CD4-positive, alpha-beta T cell (primary cell): ENCODE measurements around the gene ADGRF4. TPM values are rescaled to one million over a fixed set of nuclear protein-coding genes. Genes with fewer than 3 reads are reported as not detected.

ENCODE experiments used
- ATAC-seq: fragments of 200-7000 bp; cut with Tn5 transposase; one replicate; pipeline ENCODE4 v1.10.0; 2022; ENCODE audit warnings: mild to moderate bottlenecking; ENCODE audit not compliant: poor library complexity
- CTCF ChIA-PET: fragments of 350-600 bp; sonication (Branson Sonifier 250); formaldehyde crosslinking; loops from one replicate; lab custom pipeline; 2021; ENCODE audit warnings: antibody characterized with exemption, inconsistent platforms; lab: Charles Lee
- POLR2A ChIA-PET: fragments of 350-600 bp; sonication (Branson Sonifier 250); formaldehyde crosslinking; loops from one replicate; lab custom pipeline; 2021; ENCODE audit warnings: antibody characterized with exemption, inconsistent platforms; lab: Charles Lee
- DNase-seq, 14 experiments: peaks; one replicate each; pipeline ENCODE4 v3.0.0-alpha.2; 2013 to 2020; ENCODE audit warnings: mixed read lengths in 2 of 14
- H3K27ac ChIP-seq, 2 donors: one replicate each; pipeline versions ENCODE4 v1.5.1 to v1.7.0; 2013; ENCODE audit warnings: low read length in 2 of 2, low read depth in 1 of 2, mild to moderate bottlenecking in 1 of 2
- H3K27me3 ChIP-seq, 2 experiments: 1 replicate in 1 of 2; 2 replicates in 1 of 2; pipeline versions ENCODE4 v1.6.1 to v1.7.0; 2013; ENCODE audit warnings: low read length in 2 of 2, control low read depth in 1 of 2, mild to moderate bottlenecking in 1 of 2, moderate library complexity in 1 of 2; ENCODE audit not compliant: insufficient read depth in 2 of 2, control insufficient read depth in 1 of 2
- H3K36me3 ChIP-seq: one replicate; pipeline ENCODE4 v1.6.1; 2013; ENCODE audit warnings: low read length, control low read depth; ENCODE audit not compliant: insufficient read depth
- H3K4me1 ChIP-seq: one replicate; pipeline ENCODE4 v1.6.1; 2013; ENCODE audit warnings: low read length, control low read depth; ENCODE audit not compliant: insufficient read depth
- H3K4me3 ChIP-seq: one replicate; pipeline ENCODE4 v1.5.1; 2013; ENCODE audit warnings: mild to moderate bottlenecking, low read length, moderate library complexity
- H3K9me3 ChIP-seq, 2 experiments: 1 replicate in 1 of 2; 2 replicates in 1 of 2; pipeline versions ENCODE4 v1.6.1 to v1.7.0; 2013; ENCODE audit warnings: low read length in 2 of 2, mild to moderate bottlenecking in 2 of 2, control low read depth in 1 of 2, moderate library complexity in 1 of 2; ENCODE audit not compliant: control insufficient read depth in 1 of 2, insufficient read depth in 1 of 2
- H3K27ac Mint-ChIP-seq: one replicate; pipeline ENCODE4 v1.8.0; 2020; ENCODE audit warnings: mixed read lengths
- H3K27me3 Mint-ChIP-seq: one replicate; pipeline ENCODE4 v1.8.0; 2021; ENCODE audit warnings: mixed read lengths
- H3K36me3 Mint-ChIP-seq: one replicate; pipeline ENCODE4 v1.8.0; 2021; ENCODE audit warnings: low read depth, mixed read lengths
- H3K4me1 Mint-ChIP-seq: one replicate; pipeline ENCODE4 v1.8.0; 2021; ENCODE audit warnings: low read depth, mixed read lengths
- H3K4me3 Mint-ChIP-seq: one replicate; pipeline ENCODE4 v1.8.0; 2020; ENCODE audit warnings: mild to moderate bottlenecking, mixed read lengths
- H3K9me3 Mint-ChIP-seq: one replicate; pipeline ENCODE4 v1.8.0; 2020; ENCODE audit warnings: mixed read lengths
- CTCF ChIP-seq: fragments of 200-600 bp; IDR thresholded peaks from one replicate; pipeline ENCODE4 v1.8.0; 2022; ENCODE audit warnings: antibody characterized with exemption, mild to moderate bottlenecking
- intact Hi-C, 2 experiments: fragments of 100-400 bp; cut with DNase I in 1 of 2; cut with micrococcal nuclease in 1 of 2; formaldehyde crosslinking; loops; one replicate each; pipeline versions ENCODE4 v1.15.1 to v1.9.0; 2023 to 2025; cut with DNase I, micrococcal nuclease
- total RNA-seq, 174 experiments: library from RNA in 2 of 174; stranded (reverse) in 2 of 174; gene quantifications; one replicate each; pipeline ENCODE4 v1.2.3 and lab custom pipeline; 2021 to 2026

ADGRF4 gene
- total RNA-seq, 2 experiments from 2014 or later = not detected

- no peak for ATAC-seq
- Mint-ChIP-seq H3K27ac (no peak overlapping the region), H3K9me3 (no peaks in the 10 kb centered on the region), H3K4me3 (no peak overlapping the region), H3K36me3 (no peaks in the 10 kb centered on the region), H3K4me1 (no peaks in the 10 kb centered on the region), H3K27me3 (peaks cover 22% of the 10 kb centered on the region)
- Histone ChIP-seq H3K4me3 (no peak overlapping the region), H3K9me3 (no peaks in the 10 kb centered on the region), H3K4me1 (no peaks in the 10 kb centered on the region), H3K27me3 (no peaks in the 10 kb centered on the region), H3K36me3 (no peaks in the 10 kb centered on the region), H3K27ac (no peak overlapping the region)
- DNase-seq = no peak
- ChIA-PET CTCF (no interaction called here), POLR2A (no interaction called here)
- intact Hi-C loops = no loop called here
- no peak for TF ChIP-seq CTCF
These were observed 64.1 kb downstream of the ADGRF4 start for GRCh38 chr6:47762502-47762901.

- no peak for TF ChIP-seq CTCF
- no peaks in the 10 kb centered on the region for H3K4me1 ChIP-seq
- no peak for DNase-seq
- POLR2A ChIA-PET = no interaction called here
- ATAC-seq = no peak
- no peaks in the 10 kb centered on the region for H3K36me3 ChIP-seq
- Mint-ChIP-seq H3K9me3 (peaks cover 2% of the 10 kb centered on the region), H3K4me1 (no peaks in the 10 kb centered on the region), H3K27me3 (peaks cover 34% of the 10 kb centered on the region), H3K4me3 (no peak overlapping the region), H3K36me3 (no peaks in the 10 kb centered on the region), H3K27ac (no peak overlapping the region)
- H3K27ac ChIP-seq = no peak overlapping the region
- H3K4me3 ChIP-seq = no peak overlapping the region
- intact Hi-C loops = no loop called here
- CTCF ChIA-PET = no interaction called here
- H3K9me3 ChIP-seq = no peaks in the 10 kb centered on the region
- no peaks in the 10 kb centered on the region for H3K27me3 ChIP-seq
These were observed 68.1 kb downstream of the ADGRF4 start for GRCh38 chr6:47766445-47766844.

DNA sequence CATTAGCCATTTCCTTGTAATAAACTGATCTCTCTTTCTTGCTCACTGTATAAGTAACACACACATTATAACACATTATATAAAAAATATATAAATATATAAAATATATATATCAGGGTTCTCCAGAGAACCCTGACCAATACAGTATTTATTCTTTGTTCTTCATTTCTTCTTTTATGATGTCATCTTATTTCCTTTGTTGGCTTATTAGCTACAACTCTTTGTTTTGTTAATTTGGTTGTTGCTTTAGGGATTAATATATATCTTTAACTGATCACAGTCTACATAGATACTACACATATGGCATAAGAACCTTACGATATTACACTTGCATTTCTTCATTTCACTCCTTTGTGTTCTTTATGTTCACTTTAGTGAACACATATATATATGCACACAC lies 68.7 kb downstream of the ADGRF4 start:
- no peaks in the 10 kb centered on the region for H3K9me3 ChIP-seq
- H3K4me3 ChIP-seq = no peak overlapping the region
- intact Hi-C loops = no loop called here
- no peaks in the 10 kb centered on the region for H3K27me3 ChIP-seq
- no peak for TF ChIP-seq CTCF
- Mint-ChIP-seq H3K36me3 (no peaks in the 10 kb centered on the region), H3K27ac (no peak overlapping the region), H3K27me3 (peaks cover 36% of the 10 kb centered on the region), H3K4me3 (no peak overlapping the region), H3K9me3 (peaks cover 2% of the 10 kb centered on the region), H3K4me1 (no peaks in the 10 kb centered on the region)
- DNase-seq = no peak
- H3K36me3 ChIP-seq = no peaks in the 10 kb centered on the region
- ChIA-PET POLR2A (no interaction called here), CTCF (no interaction called here)
- no peak overlapping the region for H3K27ac ChIP-seq
- no peak for ATAC-seq
- no peaks in the 10 kb centered on the region for H3K4me1 ChIP-seq
